Tibial artery (tissue), 4 donors: ENCODE results near the gene SCN4A.
A peak's percentile ranks its signal among the peaks of the same experiment; 100 is the strongest.

Source experiments
- DNase-seq, 2 donors: peaks; one replicate each; pipeline ENCODE4 v3.0.0-alpha.2; 2019
- H3K27ac ChIP-seq, 2 donors: fragments of 200-600 bp; sonication (generic) in 1 of 2; 1 replicate in 1 of 2; 2 replicates in 1 of 2; pipeline ENCODE4 v1.5.1; 2018 to 2019; ENCODE audit warnings: mild to moderate bottlenecking in 1 of 2
- H3K27me3 ChIP-seq, 2 donors: fragments of 200-600 bp; sonication (generic) in 1 of 2; one replicate each; pipeline versions ENCODE4 v1.5.1 to v1.6.0; 2016 to 2019
- H3K36me3 ChIP-seq, 3 donors: fragments of 200-600 bp; sonication (generic) in 2 of 3; one replicate each; pipeline ENCODE4 v1.5.1; 2016 to 2019; ENCODE audit warnings: mild to moderate bottlenecking in 2 of 3
- H3K4me1 ChIP-seq, 4 donors: fragments of 200-600 bp; sonication (generic) in 2 of 4; 1 replicate in 3 of 4; 2 replicates in 1 of 4; pipeline ENCODE4 v1.5.1; 2016 to 2019
- H3K4me3 ChIP-seq, 2 donors: fragments of 200-600 bp; sonication (generic) in 1 of 2; 1 replicate in 1 of 2; 2 replicates in 1 of 2; pipeline ENCODE4 v1.5.1; 2018 to 2019; ENCODE audit warnings: mild to moderate bottlenecking in 2 of 2
- H3K9me3 ChIP-seq, 3 donors: fragments of 200-600 bp; sonication (generic) in 1 of 3; one replicate each; pipeline ENCODE4 v1.5.1; 2016 to 2019
- intact Hi-C: fragments of 100-400 bp; cut with DNase I; formaldehyde crosslinking; loops from one replicate; pipeline ENCODE4 v1.15.0; 2023; ENCODE audit warnings: low total_unique reads
- TF ChIP-seq, protein P1 (sequence below), 2 experiments: fragments of 200-600 bp in 1 of 2; fragments of 450-650 bp in 1 of 2; IDR thresholded peaks; one replicate each; pipeline ENCODE4 v1.5.1; 2017 to 2019; ENCODE audit warnings: antibody characterized with exemption in 2 of 2, mild to moderate bottlenecking in 1 of 2, moderate library complexity in 1 of 2

SCN4A gene

DNA sequence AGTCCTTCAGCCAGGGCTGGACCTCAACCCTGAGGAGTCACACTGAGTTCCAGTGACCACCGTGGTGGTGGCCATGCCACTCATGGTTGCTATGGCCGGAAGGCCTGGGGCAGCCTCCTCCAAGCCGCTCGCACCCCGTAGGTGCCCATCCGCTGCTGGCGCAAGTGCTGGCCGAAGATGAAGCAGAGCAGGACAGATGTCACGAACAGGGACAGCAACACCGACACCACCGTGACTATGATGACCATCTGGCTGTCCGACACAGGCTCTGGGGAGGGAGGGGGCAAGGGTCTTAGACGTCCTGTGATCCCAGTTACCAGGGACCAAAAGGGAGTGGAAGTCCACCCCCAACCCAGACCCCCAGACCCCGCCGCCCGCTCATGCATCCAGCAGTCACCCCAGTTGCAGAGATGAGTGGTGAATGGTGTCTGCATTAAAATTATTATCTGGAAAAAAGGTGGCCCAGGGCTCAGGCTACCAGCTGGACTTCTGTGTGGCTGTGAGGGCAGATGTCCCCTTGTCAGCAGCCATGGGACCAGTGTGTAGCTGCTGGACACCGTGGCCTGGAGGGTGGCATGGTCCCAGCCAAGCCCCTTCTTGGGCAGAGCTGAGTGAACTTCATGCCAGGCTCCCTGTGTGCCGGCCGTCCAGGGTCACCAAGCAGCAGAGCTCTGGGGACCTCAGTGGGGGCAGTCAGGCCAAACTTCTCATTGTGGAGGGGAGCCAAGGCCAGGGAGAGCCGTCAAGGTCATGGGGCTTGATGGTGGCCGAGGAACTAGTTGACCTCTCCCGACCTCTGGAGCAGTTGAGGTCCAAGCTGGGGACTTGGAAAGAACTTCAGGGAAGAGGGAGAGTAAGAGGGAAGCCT lies 30.2 kb upstream of the SCN4A start:
- Histone ChIP-seq H3K27ac (no peak overlapping the region), H3K4me3 (no peak overlapping the region), H3K27me3 (peaks cover 0 to 55% of the 10 kb centered on the region in 2 donors), H3K4me1 (peaks cover 0 to 19% (median 11%) of the 10 kb centered on the region in 4 donors), H3K36me3 (no peaks in the 10 kb centered on the region), H3K9me3 (no peaks in the 10 kb centered on the region)
- TF ChIP-seq, protein P1, sequence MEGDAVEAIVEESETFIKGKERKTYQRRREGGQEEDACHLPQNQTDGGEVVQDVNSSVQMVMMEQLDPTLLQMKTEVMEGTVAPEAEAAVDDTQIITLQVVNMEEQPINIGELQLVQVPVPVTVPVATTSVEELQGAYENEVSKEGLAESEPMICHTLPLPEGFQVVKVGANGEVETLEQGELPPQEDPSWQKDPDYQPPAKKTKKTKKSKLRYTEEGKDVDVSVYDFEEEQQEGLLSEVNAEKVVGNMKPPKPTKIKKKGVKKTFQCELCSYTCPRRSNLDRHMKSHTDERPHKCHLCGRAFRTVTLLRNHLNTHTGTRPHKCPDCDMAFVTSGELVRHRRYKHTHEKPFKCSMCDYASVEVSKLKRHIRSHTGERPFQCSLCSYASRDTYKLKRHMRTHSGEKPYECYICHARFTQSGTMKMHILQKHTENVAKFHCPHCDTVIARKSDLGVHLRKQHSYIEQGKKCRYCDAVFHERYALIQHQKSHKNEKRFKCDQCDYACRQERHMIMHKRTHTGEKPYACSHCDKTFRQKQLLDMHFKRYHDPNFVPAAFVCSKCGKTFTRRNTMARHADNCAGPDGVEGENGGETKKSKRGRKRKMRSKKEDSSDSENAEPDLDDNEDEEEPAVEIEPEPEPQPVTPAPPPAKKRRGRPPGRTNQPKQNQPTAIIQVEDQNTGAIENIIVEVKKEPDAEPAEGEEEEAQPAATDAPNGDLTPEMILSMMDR (IDR thresholded peaks at IDR 0.05), result no peak
- intact Hi-C loops, result no loop called here
- no peak for DNase-seq

DNA sequence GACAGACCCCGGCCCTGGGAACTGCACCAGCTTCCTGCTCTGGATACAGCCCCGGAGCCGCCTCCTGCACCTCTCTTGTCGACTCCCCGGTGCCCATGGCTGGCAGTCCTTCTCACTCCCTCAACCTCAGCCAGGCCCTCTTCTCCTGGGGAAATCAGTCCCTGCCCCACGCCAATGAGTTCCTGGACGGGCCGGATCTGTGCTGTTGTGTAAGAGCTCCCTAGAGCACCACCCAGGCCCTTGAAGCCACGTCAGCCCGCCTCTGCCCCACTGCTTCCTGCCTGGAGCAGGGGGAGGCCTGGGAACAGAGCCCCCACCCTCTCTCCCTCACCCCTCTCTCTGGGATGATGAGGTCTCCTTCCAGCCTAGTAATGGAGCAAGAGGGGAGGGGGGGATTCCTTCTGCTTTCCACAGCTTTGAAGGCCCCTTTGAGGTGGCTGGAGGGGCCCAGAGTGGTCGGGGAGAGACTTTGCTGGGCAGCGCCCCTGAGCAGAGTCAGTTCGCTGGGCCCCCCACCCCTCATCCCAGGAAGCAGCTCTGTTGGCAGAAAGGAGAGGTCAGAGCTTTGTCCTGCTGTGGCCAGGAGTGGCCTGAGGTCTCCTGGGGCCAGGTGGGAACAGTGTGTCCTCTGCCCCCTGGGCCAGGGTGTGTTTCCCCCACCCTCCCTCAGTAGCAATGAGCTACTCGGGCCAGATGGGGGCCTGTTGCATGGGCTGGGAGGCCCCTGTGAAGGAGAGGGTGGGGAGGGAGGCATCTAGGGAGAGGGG lies 29.2 kb upstream of the SCN4A start:
- Histone ChIP-seq H3K9me3 (no peaks in the 10 kb centered on the region), H3K4me1 (peaks cover 0 to 26% (median 13%) of the 10 kb centered on the region in 4 donors), H3K4me3 (no peak overlapping the region), H3K27me3 (peaks cover 0 to 65% of the 10 kb centered on the region in 2 donors), H3K27ac (no peak overlapping the region), H3K36me3 (no peaks in the 10 kb centered on the region)
- TF ChIP-seq, protein P1 (IDR thresholded peaks at IDR 0.05), result no peak
- intact Hi-C loops, result no loop called here
- DNase-seq, result no peak

DNA sequence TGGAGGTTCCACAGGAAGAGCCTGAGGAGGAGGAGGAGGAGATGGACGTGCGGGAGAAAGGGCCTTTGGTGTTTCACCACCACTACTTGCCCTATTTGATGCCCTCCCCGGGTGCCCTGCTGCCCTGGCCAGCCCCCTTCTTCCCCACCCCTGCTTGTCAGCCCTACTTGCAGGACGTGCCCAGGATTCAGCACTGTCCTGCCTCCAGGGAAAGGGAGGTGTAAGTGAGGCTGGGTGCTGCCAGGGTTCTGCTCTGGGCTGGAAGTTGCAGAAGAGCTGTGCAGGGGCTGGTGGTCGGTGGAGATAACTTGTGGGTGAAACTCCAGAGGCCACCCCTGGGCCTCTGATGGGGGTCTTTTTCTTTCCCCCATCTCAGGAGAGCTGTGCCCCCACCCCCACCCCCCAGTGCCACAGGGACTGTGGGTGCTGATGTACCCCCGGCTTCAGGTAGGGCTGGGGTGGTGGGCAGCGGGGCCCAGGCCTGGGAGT lies 28.4 kb upstream of the SCN4A start:
- TF ChIP-seq, protein P1 (IDR thresholded peaks at IDR 0.05), result no peak
- peak in 1 of 2 donors; percentile 42 for DNase-seq
- Histone ChIP-seq H3K36me3 (no peaks in the 10 kb centered on the region), H3K27me3 (peaks cover 0 to 66% of the 10 kb centered on the region in 2 donors), H3K9me3 (no peaks in the 10 kb centered on the region), H3K4me1 (peaks cover 0 to 26% (median 13%) of the 10 kb centered on the region in 4 donors), H3K27ac (no peak overlapping the region), H3K4me3 (no peak overlapping the region)
- intact Hi-C loops, result no loop called here

DNA sequence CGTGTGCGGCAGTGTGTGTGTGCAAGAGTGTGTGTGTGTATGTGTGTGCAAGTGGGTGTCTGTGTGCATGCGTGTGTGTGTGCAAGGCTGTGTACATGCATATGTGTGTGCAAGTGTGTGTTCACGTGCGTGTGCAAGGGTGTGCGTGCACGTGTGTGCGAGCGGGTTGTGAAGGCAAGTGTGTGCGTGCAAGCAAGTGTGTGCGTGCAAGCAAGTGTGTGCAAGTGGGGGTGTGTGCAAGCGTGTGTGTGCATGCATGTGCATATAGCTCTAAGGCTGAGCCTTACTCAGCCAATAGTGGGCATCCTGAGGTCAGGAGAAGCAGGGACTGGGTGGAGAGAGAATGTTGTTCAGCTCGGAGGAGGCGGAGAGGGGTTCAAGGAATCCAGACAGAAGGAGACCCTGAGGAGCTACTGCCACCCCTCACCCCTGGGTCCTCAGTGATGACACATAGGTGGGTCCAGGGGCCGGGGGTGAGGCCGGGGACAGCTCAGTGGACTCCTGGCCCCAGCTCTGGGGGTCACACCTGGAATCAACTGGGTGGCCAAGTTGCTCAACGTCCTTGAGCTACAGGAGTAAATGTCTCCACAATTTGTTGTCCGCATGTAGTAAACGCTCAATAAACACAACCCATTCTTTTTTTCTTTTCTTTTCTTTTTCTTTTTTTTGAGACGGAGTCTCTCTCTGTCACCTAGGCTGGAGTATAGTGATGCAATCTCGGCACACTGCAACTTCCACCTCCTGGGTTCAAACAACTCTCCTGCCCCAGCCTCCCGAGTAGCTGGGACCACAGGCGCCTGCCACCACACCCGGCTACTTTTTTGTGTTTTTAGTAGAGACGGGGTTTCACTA lies 27.2 kb upstream of the SCN4A start:
- H3K36me3 ChIP-seq, result no peaks in the 10 kb centered on the region
- no peak overlapping the region for H3K27ac ChIP-seq
- H3K9me3 ChIP-seq, result no peaks in the 10 kb centered on the region
- no peak overlapping the region for H3K4me3 ChIP-seq
- peaks cover 0 to 21% (median 13%) of the 10 kb centered on the region in 4 donors for H3K4me1 ChIP-seq
- TF ChIP-seq, protein P1 (IDR thresholded peaks at IDR 0.05), result no peak
- peak in 1 of 2 donors; percentile 47 for DNase-seq
- intact Hi-C loops, result loop anchor here (5.0 kb wide), 1 partner anchor 1757 kb away; no protein-coding TSS in a partner anchor
- peaks cover 0 to 67% of the 10 kb centered on the region in 2 donors for H3K27me3 ChIP-seq
